H9 (cell line): ENCODE data around the gene VSIG8. TPM values are rescaled to one million over a fixed set of nuclear protein-coding genes. Genes with fewer than 3 reads are reported as not detected.

Experiments used
- DNase-seq: peaks from one replicate; pipeline ENCODE4 v3.0.0-alpha.2; 2017
- H2AFZ ChIP-seq: one replicate; pipeline ENCODE4 v1.6.1; 2013; ENCODE audit warnings: mild to moderate bottlenecking, low read length, control low read depth, moderate library complexity
- H2AK5ac ChIP-seq: 2 replicates; pipeline ENCODE4 v1.6.1; 2013; ENCODE audit warnings: low read length, control low read depth, mixed read lengths; ENCODE audit not compliant: insufficient read length
- H2BK120ac ChIP-seq: one replicate; pipeline ENCODE4 v1.6.1; 2013; ENCODE audit warnings: low read depth, mild to moderate bottlenecking, low read length, control low read depth, inconsistent platforms; ENCODE audit not compliant: poor library complexity, severe bottlenecking
- H2BK12ac ChIP-seq: 2 replicates; pipeline ENCODE4 v1.6.1; 2013; ENCODE audit warnings: low read length, control low read depth, mixed read lengths, low read depth; ENCODE audit not compliant: insufficient read length
- H2BK15ac ChIP-seq: 2 replicates; pipeline ENCODE4 v1.6.1; 2013; ENCODE audit warnings: low read depth, low read length, control low read depth
- H2BK20ac ChIP-seq: one replicate; pipeline ENCODE4 v1.6.1; 2013; ENCODE audit warnings: low read depth, mild to moderate bottlenecking, low read length, control low read depth, inconsistent platforms; ENCODE audit not compliant: poor library complexity, severe bottlenecking
- H2BK5ac ChIP-seq: 2 replicates; pipeline ENCODE4 v1.6.1; 2013; ENCODE audit warnings: low read length, control low read depth, mixed read lengths; ENCODE audit not compliant: insufficient read length
- H3K14ac ChIP-seq: 2 replicates; pipeline ENCODE4 v1.6.1; 2013; ENCODE audit warnings: low read length, control low read depth; ENCODE audit not compliant: insufficient read depth
- H3K18ac ChIP-seq: 2 replicates; pipeline ENCODE4 v1.6.1; 2013; ENCODE audit warnings: low read depth, mild to moderate bottlenecking, mixed read lengths, low read length, control low read depth; ENCODE audit not compliant: insufficient read length
- H3K23ac ChIP-seq: 2 replicates; pipeline ENCODE4 v1.6.1; 2013; ENCODE audit warnings: low read length, control low read depth, mixed read lengths, low read depth; ENCODE audit not compliant: insufficient read length
- H3K23me2 ChIP-seq: 2 replicates; pipeline ENCODE4 v1.6.1; 2013; ENCODE audit warnings: low read depth, mild to moderate bottlenecking, mixed read lengths, low read length, control low read depth; ENCODE audit not compliant: insufficient read length, poor library complexity, severe bottlenecking
- H3K27ac ChIP-seq: 2 replicates; pipeline ENCODE4 v1.5.1; 2013; ENCODE audit warnings: low read length, control low read depth, mixed read lengths, low read depth; ENCODE audit not compliant: insufficient read length
- H3K27me3 ChIP-seq: 2 replicates; pipeline ENCODE4 v1.6.1; 2013; ENCODE audit warnings: low read length, control low read depth, inconsistent platforms; ENCODE audit not compliant: insufficient read depth
- H3K4ac ChIP-seq: 2 replicates; pipeline ENCODE4 v1.6.1; 2013; ENCODE audit warnings: low read depth, mild to moderate bottlenecking, control low read depth, inconsistent platforms, low read length, moderate library complexity
- H3K4me1 ChIP-seq: 2 replicates; pipeline ENCODE4 v1.6.1; 2013; ENCODE audit warnings: low read length, control low read depth, inconsistent platforms; ENCODE audit not compliant: insufficient read depth
- H3K4me2 ChIP-seq: 2 replicates; pipeline ENCODE4 v1.6.1; 2013; ENCODE audit warnings: low read length, control low read depth, mixed read lengths; ENCODE audit not compliant: insufficient read length, insufficient read depth
- H3K56ac ChIP-seq: 2 replicates; pipeline ENCODE4 v1.6.1; 2013; ENCODE audit warnings: low read depth, mild to moderate bottlenecking, mixed read lengths, low read length, control low read depth; ENCODE audit not compliant: insufficient read length
- H3K79me1 ChIP-seq: 2 replicates; pipeline ENCODE4 v1.6.1; 2013; ENCODE audit warnings: low read depth, mild to moderate bottlenecking, moderate library complexity, low read length, control low read depth, inconsistent platforms; ENCODE audit not compliant: insufficient read depth, poor library complexity, severe bottlenecking
- H3K79me2 ChIP-seq: 2 replicates; pipeline ENCODE4 v1.6.1; 2013; ENCODE audit warnings: low read length, control low read depth, inconsistent platforms; ENCODE audit not compliant: insufficient read depth
- H3K9ac ChIP-seq: 2 replicates; pipeline ENCODE4 v1.6.1; 2013; ENCODE audit warnings: low read length, control low read depth, mixed read lengths; ENCODE audit not compliant: insufficient read length; ENCODE audit errors: extremely low read depth
- H3K9me3 ChIP-seq: one replicate; pipeline ENCODE4 v1.6.1; 2013; ENCODE audit warnings: low read depth, low read length, inconsistent platforms; ENCODE audit not compliant: control insufficient read depth
- H3T11ph ChIP-seq: one replicate; pipeline ENCODE4 v1.6.1; 2013; ENCODE audit warnings: mild to moderate bottlenecking, low read length, control low read depth, inconsistent platforms
- H4K20me1 ChIP-seq: one replicate; pipeline ENCODE4 v1.6.1; 2013; ENCODE audit not compliant: control insufficient read depth, insufficient read length, insufficient read depth
- H4K5ac ChIP-seq: 2 replicates; pipeline ENCODE4 v1.6.1; 2013; ENCODE audit warnings: low read depth, mild to moderate bottlenecking, mixed read lengths, low read length, control low read depth; ENCODE audit not compliant: insufficient read length
- H4K8ac ChIP-seq: replicated peaks from 2 replicates; pipeline ENCODE4 v1.6.1; 2013; ENCODE audit warnings: low read length, control low read depth, mixed read lengths, low read depth; ENCODE audit not compliant: insufficient read length
- H4K91ac ChIP-seq: 2 replicates; pipeline ENCODE4 v1.6.1; 2013; ENCODE audit warnings: low read depth, mild to moderate bottlenecking, moderate library complexity, mixed read lengths, low read length, control low read depth; ENCODE audit not compliant: insufficient read length
- H3K27ac Mint-ChIP-seq, 3 experiments: 2 replicates in 2 of 3; 3 replicates in 1 of 3; pipeline ENCODE4 v1.8.0; 2020 to 2021; ENCODE audit warnings: mixed read lengths in 3 of 3, mild to moderate bottlenecking in 1 of 3, moderate library complexity in 1 of 3
- H3K27me3 Mint-ChIP-seq: 2 replicates; pipeline ENCODE4 v1.8.0; 2021; ENCODE audit warnings: low read depth, mild to moderate bottlenecking, moderate library complexity, mixed read lengths
- H3K36me3 Mint-ChIP-seq, 3 experiments: 2 replicates in 2 of 3; 3 replicates in 1 of 3; pipeline ENCODE4 v1.8.0; 2020 to 2021; ENCODE audit warnings: low read depth in 3 of 3, mixed read lengths in 3 of 3; ENCODE audit not compliant: insufficient read depth in 1 of 3
- H3K4me1 Mint-ChIP-seq, 2 experiments: 2 replicates each; pipeline ENCODE4 v1.8.0; 2020; ENCODE audit warnings: mixed read lengths in 2 of 2
- H3K4me3 Mint-ChIP-seq, 2 experiments: 2 replicates in 1 of 2; 3 replicates in 1 of 2; pipeline ENCODE4 v1.8.0; 2020 to 2021; ENCODE audit warnings: mild to moderate bottlenecking in 2 of 2, mixed read lengths in 2 of 2, moderate library complexity in 1 of 2
- H3K9me3 Mint-ChIP-seq, 2 experiments: 2 replicates in 1 of 2; 3 replicates in 1 of 2; pipeline ENCODE4 v1.8.0; 2020; ENCODE audit warnings: mild to moderate bottlenecking in 2 of 2, mixed read lengths in 2 of 2, moderate library complexity in 1 of 2
- WGBS: extraction: QIAGEN DNeasy Blood & Tissue Kit; methylation state at CpG from one replicate; pipeline ENCODE4 v1.1.7; 2013; ENCODE audit warnings: missing lambda C conversion rate, low lambda C conversion rate, mixed read lengths; ENCODE audit not compliant: insufficient read length; ENCODE audit errors: extremely low coverage; 5-methylcytosine and 5-hydroxymethylcytosine counted together
- long read RNA-seq: library from polyadenylated mRNA; unstranded; transcript quantifications from one replicate; pipeline ENCODE4 v2.0.0, GENCODE V29; 2020
- total RNA-seq: library from RNA; stranded (reverse); gene quantifications from 2 replicates; pipeline ENCODE4 v1.2.1, GENCODE V29; 2021
- TF ChIP-seq, protein P1 (sequence below): fragments of 200-600 bp; sonication (generic); conservative IDR thresholded peaks from 3 replicates; pipeline ENCODE4 v1.8.0; 2021; ENCODE audit warnings: antibody characterized with exemption, mild to moderate bottlenecking

Gene VSIG8, protein sequence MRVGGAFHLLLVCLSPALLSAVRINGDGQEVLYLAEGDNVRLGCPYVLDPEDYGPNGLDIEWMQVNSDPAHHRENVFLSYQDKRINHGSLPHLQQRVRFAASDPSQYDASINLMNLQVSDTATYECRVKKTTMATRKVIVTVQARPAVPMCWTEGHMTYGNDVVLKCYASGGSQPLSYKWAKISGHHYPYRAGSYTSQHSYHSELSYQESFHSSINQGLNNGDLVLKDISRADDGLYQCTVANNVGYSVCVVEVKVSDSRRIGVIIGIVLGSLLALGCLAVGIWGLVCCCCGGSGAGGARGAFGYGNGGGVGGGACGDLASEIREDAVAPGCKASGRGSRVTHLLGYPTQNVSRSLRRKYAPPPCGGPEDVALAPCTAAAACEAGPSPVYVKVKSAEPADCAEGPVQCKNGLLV
- total RNA-seq, result not detected in 2 replicates
- long read RNA-seq, result 0 reads

DNA sequence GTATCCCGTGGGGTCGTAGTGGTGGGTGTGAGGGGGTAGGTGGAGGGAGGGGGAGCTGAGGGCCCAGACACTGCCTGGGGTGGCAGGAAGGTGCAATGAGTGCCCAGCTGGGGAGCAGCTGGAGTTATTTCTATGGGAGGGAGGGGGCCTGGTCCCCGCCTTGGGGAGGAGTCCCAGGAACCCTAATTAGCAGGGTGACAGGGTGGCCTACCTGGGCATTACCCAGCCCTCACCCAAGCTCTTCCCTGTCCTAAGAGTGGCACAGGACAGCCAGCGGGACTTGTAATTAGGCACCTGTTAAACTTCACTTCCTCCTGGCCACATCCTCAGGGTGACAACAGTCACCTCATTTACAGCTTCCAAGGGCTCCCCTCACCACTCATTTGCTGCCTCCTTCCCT lies at the start of gene VSIG8:
Gene VSIG8, minus strand, starts transcription at position 101 of the 400 bp plus-strand sequence. CDS start 136 bp downstream, outside the sequence.
- Histone ChIP-seq H3K4ac (no peak within 1 kb of the TSS), H4K8ac (no peak within 1 kb of the TSS), H3K18ac (no peak within 1 kb of the TSS), H2BK12ac (no peak within 1 kb of the TSS), H4K91ac (no peak within 1 kb of the TSS), H3K14ac (no peak within 1 kb of the TSS), H3K27me3 (no peaks in the 10 kb centered on the region), H3K4me2 (no peak within 1 kb of the TSS), H3K23ac (no peak within 1 kb of the TSS), H2BK120ac (no peak within 1 kb of the TSS), H2BK5ac (no peak within 1 kb of the TSS), H4K20me1 (peaks cover 2% of the 10 kb centered on the region), H3K9ac (no peak within 1 kb of the TSS), H2BK20ac (no peak within 1 kb of the TSS), H4K5ac (no peak within 1 kb of the TSS), H3K56ac (no peak within 1 kb of the TSS), H2BK15ac (no peak within 1 kb of the TSS), H2AK5ac (no peak within 1 kb of the TSS), H3K23me2 (no peaks in the 10 kb centered on the region), H3K9me3 (no peaks in the 10 kb centered on the region), H3K4me1 (no peaks in the 10 kb centered on the region), H3K79me2 (no peaks in the 10 kb centered on the region), H2AFZ (no peak within 1 kb of the TSS), H3T11ph (no peak within 1 kb of the TSS), H3K79me1 (no peaks in the 10 kb centered on the region), H3K27ac (no peak within 1 kb of the TSS)
- no CpG with 5 or more reads among the region's 4 CpGs for WGBS
- Mint-ChIP-seq H3K36me3 (no peaks in the 10 kb centered on the region), H3K27ac (no peak within 1 kb of the TSS; a peak in 2 of 7 replicates), H3K4me3 (no peak within 1 kb of the TSS), H3K4me1 (peaks cover 16 to 22% of the 10 kb centered on the region in 2 experiments), H3K9me3 (no peaks in the 10 kb centered on the region), H3K27me3 (peaks cover 28% of the 10 kb centered on the region)
- DNase-seq, result no peak
- TF ChIP-seq, protein P1, sequence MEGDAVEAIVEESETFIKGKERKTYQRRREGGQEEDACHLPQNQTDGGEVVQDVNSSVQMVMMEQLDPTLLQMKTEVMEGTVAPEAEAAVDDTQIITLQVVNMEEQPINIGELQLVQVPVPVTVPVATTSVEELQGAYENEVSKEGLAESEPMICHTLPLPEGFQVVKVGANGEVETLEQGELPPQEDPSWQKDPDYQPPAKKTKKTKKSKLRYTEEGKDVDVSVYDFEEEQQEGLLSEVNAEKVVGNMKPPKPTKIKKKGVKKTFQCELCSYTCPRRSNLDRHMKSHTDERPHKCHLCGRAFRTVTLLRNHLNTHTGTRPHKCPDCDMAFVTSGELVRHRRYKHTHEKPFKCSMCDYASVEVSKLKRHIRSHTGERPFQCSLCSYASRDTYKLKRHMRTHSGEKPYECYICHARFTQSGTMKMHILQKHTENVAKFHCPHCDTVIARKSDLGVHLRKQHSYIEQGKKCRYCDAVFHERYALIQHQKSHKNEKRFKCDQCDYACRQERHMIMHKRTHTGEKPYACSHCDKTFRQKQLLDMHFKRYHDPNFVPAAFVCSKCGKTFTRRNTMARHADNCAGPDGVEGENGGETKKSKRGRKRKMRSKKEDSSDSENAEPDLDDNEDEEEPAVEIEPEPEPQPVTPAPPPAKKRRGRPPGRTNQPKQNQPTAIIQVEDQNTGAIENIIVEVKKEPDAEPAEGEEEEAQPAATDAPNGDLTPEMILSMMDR, result no peak
